ENCODE measurements around the gene DLST. TPM values are rescaled to one million over a fixed set of nuclear protein-coding genes. Genes with fewer than 3 reads are reported as not detected.

Gene DLST
- polyA plus RNA-seq, 6 donors from 2014 or later = 6.6 to 10.5 (median 8.2) TPM

GRCh38 chr14:74934041-74934440 is 52.3 kb downstream of the DLST start:
- Mint-ChIP-seq H3K36me3 (no peaks in the 10 kb centered on the region), H3K27ac (peak overlapping the region in 2 of 6 donors; percentile 41 to 80), H3K4me1 (peaks cover 22 to 33% (median 30%) of the 10 kb centered on the region in 3 donors), H3K9me3 (no peaks in the 10 kb centered on the region), H3K4me3 (peak overlapping the region in 1 of 8 donors; percentile 78), H3K27me3 (peaks cover 6 to 9% (median 7%) of the 10 kb centered on the region in 3 donors)
- ATAC-seq (ENCODE audit: low read depth in 2 of 2) = peak; percentile 26 to 28
- no peak for DNase-seq

DNA sequence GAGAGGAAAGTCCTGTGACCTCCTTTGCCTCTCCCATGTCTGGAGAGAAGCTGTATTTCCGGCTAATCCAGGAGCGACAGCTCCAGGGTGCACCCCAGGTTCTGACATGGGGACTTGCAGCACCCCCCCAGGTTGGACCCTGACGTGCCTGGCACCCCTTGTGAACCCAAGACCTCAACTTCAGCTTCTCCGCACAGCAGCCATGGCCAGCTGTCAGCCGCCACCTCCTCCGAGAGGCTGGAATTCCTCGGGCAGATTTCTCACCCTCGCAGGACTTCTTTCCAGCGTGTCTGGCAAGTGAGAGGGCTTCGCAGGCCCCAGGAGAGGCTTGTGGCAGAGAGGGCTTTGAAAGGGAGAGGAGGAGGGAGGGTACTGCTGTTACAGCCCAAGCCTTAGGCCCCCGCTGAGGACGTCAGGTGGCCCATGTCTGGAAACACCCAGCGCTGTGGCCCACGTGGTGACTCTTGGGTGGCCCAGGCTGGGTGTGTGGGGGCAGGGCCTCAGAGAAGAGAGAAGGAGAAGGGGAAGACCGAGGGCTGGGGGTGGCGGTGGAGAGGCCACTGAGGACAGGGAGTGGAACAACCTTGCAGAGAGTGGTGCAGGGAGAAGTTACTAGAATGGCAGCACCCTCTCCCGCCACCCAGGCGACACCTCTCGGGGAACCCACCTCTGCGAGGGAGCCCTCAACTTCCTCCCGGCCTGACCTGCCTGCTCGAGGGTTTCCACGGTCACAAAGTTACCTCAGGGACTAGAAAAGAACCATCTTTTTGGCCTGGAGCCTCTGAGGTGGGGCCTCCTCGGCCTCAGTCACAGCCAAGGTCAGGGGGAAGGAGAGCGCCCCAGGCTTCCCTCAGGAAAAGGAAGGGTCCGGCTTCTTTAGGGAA is 53.0 kb downstream of the DLST start:
- ATAC-seq (ENCODE audit: low read depth in 2 of 2) (peak; percentile 88 to 96), DNase-seq (peak; percentile 42)
- Mint-ChIP-seq H3K27me3 (peaks cover 6 to 9% (median 7%) of the 10 kb centered on the region in 3 donors), H3K36me3 (no peaks in the 10 kb centered on the region), H3K4me1 (peaks cover 26 to 37% (median 35%) of the 10 kb centered on the region in 3 donors), H3K9me3 (no peaks in the 10 kb centered on the region), H3K4me3 (peak overlapping the region in 3 of 8 donors; percentile 41 to 78 (median 51)), H3K27ac (peak overlapping the region in 3 of 6 donors; percentile 24 to 80 (median 41))

- Mint-ChIP-seq H3K4me3 (peak overlapping the region in 2 of 8 donors; percentile 20 to 41), H3K27ac (peak overlapping the region in 2 of 6 donors; percentile 24 to 41), H3K9me3 (no peaks in the 10 kb centered on the region), H3K27me3 (peaks cover 6 to 9% (median 7%) of the 10 kb centered on the region in 3 donors), H3K4me1 (peaks cover 32 to 43% (median 41%) of the 10 kb centered on the region in 3 donors), H3K36me3 (no peaks in the 10 kb centered on the region)
- DNase-seq (no peak), ATAC-seq (ENCODE audit: low read depth in 2 of 2) (no peak)
These were observed 53.6 kb downstream of the DLST start for GRCh38 chr14:74935360-74935680.

DNA sequence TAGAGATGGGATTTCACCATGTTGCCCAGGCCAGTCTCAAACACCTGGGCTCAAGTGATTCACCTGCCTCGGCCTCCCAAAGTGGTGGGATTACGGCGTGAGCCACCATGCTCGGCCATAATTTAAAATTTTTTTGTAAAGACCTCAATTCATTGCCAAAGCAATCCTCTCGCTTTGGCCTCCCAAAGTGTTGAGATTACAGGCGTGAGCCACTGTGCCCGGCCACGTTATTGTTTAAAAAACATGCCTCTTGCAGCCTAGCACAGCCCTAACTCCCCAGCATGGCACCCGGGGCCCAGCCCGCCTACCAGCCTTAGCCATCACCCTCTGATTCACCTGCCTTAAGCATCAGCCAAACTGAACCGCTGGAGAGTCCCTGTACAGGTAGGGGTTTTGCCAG is 54.4 kb downstream of the DLST start:
- Mint-ChIP-seq H3K4me3 (no peak overlapping the region), H3K4me1 (peaks cover 40 to 50% (median 49%) of the 10 kb centered on the region in 3 donors), H3K27me3 (peaks cover 6 to 9% (median 7%) of the 10 kb centered on the region in 3 donors), H3K36me3 (no peaks in the 10 kb centered on the region), H3K9me3 (no peaks in the 10 kb centered on the region), H3K27ac (no peak overlapping the region)
- DNase-seq (no peak), ATAC-seq (ENCODE audit: low read depth in 2 of 2) (no peak)

- Mint-ChIP-seq H3K4me1 (peaks cover 46 to 56% (median 55%) of the 10 kb centered on the region in 3 donors), H3K27me3 (peaks cover 6 to 9% (median 7%) of the 10 kb centered on the region in 3 donors), H3K36me3 (no peaks in the 10 kb centered on the region), H3K9me3 (no peaks in the 10 kb centered on the region), H3K4me3 (no peak overlapping the region), H3K27ac (peak overlapping the region in 2 of 6 donors; percentile 13 to 29)
- ATAC-seq (ENCODE audit: low read depth in 2 of 2) (no peak), DNase-seq (no peak)
These were observed 55.0 kb downstream of the DLST start for GRCh38 chr14:74936731-74937130.

- DNase-seq (no peak), ATAC-seq (ENCODE audit: low read depth in 2 of 2) (no peak)
- no peak overlapping the region for H3K4me3 Mint-ChIP-seq
- H3K36me3 Mint-ChIP-seq = no peaks in the 10 kb centered on the region
- peak overlapping the region in 1 of 6 donors; percentile 13 for H3K27ac Mint-ChIP-seq
- peaks cover 50 to 60% (median 59%) of the 10 kb centered on the region in 3 donors for H3K4me1 Mint-ChIP-seq
- H3K9me3 Mint-ChIP-seq = no peaks in the 10 kb centered on the region
- H3K27me3 Mint-ChIP-seq = peaks cover 6 to 9% (median 7%) of the 10 kb centered on the region in 3 donors
These were observed 55.5 kb downstream of the DLST start for GRCh38 chr14:74937171-74937570.

DNA sequence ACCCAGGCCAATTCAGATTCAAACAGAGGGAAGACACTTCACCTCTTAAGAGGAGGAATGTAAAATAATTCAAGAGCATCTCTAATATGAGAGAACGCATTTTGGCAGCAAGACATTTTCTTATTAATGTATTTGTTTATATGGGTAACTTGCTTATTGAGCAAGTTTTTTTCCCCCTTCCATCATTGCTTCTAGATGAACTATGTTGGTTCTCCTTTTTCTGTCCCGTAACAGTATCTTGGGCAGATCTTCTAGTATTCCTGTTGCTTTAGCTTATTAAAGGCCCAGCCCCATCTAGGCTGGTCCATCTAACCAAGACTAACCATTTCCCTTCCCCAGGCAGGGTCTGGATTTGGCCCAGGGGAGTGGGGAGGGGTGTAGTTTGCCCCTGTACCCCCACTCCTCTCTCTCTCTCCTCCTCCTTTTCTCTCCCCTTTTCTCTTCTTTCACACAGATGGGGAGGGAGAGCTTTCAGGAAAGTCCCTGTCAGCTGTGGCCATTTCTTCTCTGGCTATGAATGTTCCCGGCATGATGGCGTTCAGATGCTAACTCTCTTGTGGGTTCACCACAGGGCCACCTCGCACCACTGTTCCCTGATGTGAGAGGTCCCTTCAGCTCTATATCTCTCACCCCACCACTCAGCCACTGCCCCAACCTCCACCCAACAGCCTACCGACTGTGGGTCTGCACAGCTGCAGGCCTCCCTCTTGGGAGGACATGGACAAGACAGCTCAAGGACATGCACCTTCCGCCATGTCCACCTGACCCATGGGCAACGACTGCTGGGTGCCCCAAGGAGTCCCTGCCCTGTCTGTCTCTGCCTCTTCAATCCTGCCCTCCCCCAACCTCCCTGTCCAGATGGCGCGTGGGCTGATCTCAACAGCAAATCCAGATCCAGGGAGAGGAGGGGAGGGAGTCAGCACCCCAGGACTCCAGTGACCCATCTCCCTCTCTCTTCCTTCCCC is 57.1 kb downstream of the DLST start:
- Mint-ChIP-seq H3K4me3 (peak overlapping the region in 2 of 8 donors; percentile 37 to 42), H3K9me3 (no peaks in the 10 kb centered on the region), H3K27me3 (peaks cover 0 to 1% (median under 1%) of the 10 kb centered on the region in 3 donors), H3K36me3 (no peaks in the 10 kb centered on the region), H3K27ac (peak overlapping the region in 1 of 6 donors; percentile 29), H3K4me1 (peaks cover 57 to 63% (median 61%) of the 10 kb centered on the region in 3 donors)
- no peak for ATAC-seq (ENCODE audit: low read depth in 2 of 2)
- no peak for DNase-seq

GRCh38 chr14:74940956-74941565 is 59.3 kb downstream of the DLST start:
- no peak for ATAC-seq (ENCODE audit: low read depth in 2 of 2)
- H3K4me3 Mint-ChIP-seq = peak overlapping the region; percentile 19 to 88 (median 76)
- peaks cover 46 to 53% (median 51%) of the 10 kb centered on the region in 3 donors for H3K4me1 Mint-ChIP-seq
- H3K36me3 Mint-ChIP-seq = no peaks in the 10 kb centered on the region
- H3K9me3 Mint-ChIP-seq = no peaks in the 10 kb centered on the region
- DNase-seq = no peak
- H3K27ac Mint-ChIP-seq = peak overlapping the region in 5 of 6 donors; percentile 87 to 94 (median 92)
- no peaks in the 10 kb centered on the region for H3K27me3 Mint-ChIP-seq

- peaks cover 0 to 1% (median 0%) of the 10 kb centered on the region in 7 donors for H3K9me3 Mint-ChIP-seq
- H3K27ac Mint-ChIP-seq = peak overlapping the region; percentile 87 to 94 (median 91)
- no peaks in the 10 kb centered on the region for H3K36me3 Mint-ChIP-seq
- H3K27me3 Mint-ChIP-seq = no peaks in the 10 kb centered on the region
- DNase-seq = peak; percentile 19
- H3K4me3 Mint-ChIP-seq = peak overlapping the region; percentile 65 to 88 (median 77)
- peaks cover 52 to 57% (median 54%) of the 10 kb centered on the region in 3 donors for H3K4me1 Mint-ChIP-seq
- ATAC-seq (ENCODE audit: low read depth in 2 of 2) = peak; percentile 7 to 9
These were observed 60.0 kb downstream of the DLST start for GRCh38 chr14:74941676-74942097.

GRCh38 chr14:74942181-74942580 is 60.5 kb downstream of the DLST start:
- DNase-seq (no peak), ATAC-seq (ENCODE audit: low read depth in 2 of 2) (no peak)
- Mint-ChIP-seq H3K4me1 (peaks cover 55 to 57% (median 56%) of the 10 kb centered on the region in 3 donors), H3K27me3 (no peaks in the 10 kb centered on the region), H3K27ac (peak overlapping the region; percentile 82 to 94 (median 91)), H3K9me3 (peaks cover 0 to 1% (median 0%) of the 10 kb centered on the region in 7 donors), H3K36me3 (no peaks in the 10 kb centered on the region), H3K4me3 (peak overlapping the region; percentile 65 to 88 (median 77))

GRCh38 chr14:74942608-74943007 is 60.9 kb downstream of the DLST start:
- peak overlapping the region in 5 of 6 donors; percentile 77 to 93 (median 87) for H3K27ac Mint-ChIP-seq
- no peak for DNase-seq
- peaks cover 0 to 1% (median 0%) of the 10 kb centered on the region in 7 donors for H3K9me3 Mint-ChIP-seq
- peaks cover 55 to 57% (median 56%) of the 10 kb centered on the region in 3 donors for H3K4me1 Mint-ChIP-seq
- H3K36me3 Mint-ChIP-seq = no peaks in the 10 kb centered on the region
- no peak for ATAC-seq (ENCODE audit: low read depth in 2 of 2)
- H3K4me3 Mint-ChIP-seq = peak overlapping the region; percentile 40 to 80 (median 72)
- no peaks in the 10 kb centered on the region for H3K27me3 Mint-ChIP-seq

- DNase-seq (no peak), ATAC-seq (ENCODE audit: low read depth in 2 of 2) (no peak)
- H3K27me3 Mint-ChIP-seq = peaks cover 5 to 9% (median 7%) of the 10 kb centered on the region in 3 donors
- H3K4me1 Mint-ChIP-seq = peaks cover 35 to 40% (median 37%) of the 10 kb centered on the region in 3 donors
- H3K9me3 Mint-ChIP-seq = peaks cover 0 to 1% (median 0%) of the 10 kb centered on the region in 7 donors
- H3K36me3 Mint-ChIP-seq = no peaks in the 10 kb centered on the region
- no peak overlapping the region for H3K27ac Mint-ChIP-seq
- no peak overlapping the region for H3K4me3 Mint-ChIP-seq
These were observed 63.6 kb downstream of the DLST start for GRCh38 chr14:74945261-74945851.
